Right lobe of liver (tissue), 4 donors: Measurements from ENCODE around the gene RAD9B.

Source experiments
- POLR2A ChIP-seq: fragments of 450-650 bp; IDR thresholded peaks from one replicate; pipeline ENCODE4 v1.6.1; 2017; ENCODE audit warnings: antibody characterized with exemption, mild to moderate bottlenecking
- TF ChIP-seq, protein P1 (sequence below), 4 donors: fragments of 200-600 bp in 3 of 4; fragments of 450-650 bp in 1 of 4; IDR thresholded peaks; one replicate each; pipeline versions ENCODE4 v1.5.1 to v1.8.0; 2016 to 2022; ENCODE audit warnings: antibody characterized with exemption in 4 of 4, mild to moderate bottlenecking in 2 of 4
- donor health status: DM: no; HTN: no; CAD: no.
- donor health status: DM: no; HTN: no; CAD: no.
- donor health status: DM: no; HTN: yes; CAD: no.

DNA sequence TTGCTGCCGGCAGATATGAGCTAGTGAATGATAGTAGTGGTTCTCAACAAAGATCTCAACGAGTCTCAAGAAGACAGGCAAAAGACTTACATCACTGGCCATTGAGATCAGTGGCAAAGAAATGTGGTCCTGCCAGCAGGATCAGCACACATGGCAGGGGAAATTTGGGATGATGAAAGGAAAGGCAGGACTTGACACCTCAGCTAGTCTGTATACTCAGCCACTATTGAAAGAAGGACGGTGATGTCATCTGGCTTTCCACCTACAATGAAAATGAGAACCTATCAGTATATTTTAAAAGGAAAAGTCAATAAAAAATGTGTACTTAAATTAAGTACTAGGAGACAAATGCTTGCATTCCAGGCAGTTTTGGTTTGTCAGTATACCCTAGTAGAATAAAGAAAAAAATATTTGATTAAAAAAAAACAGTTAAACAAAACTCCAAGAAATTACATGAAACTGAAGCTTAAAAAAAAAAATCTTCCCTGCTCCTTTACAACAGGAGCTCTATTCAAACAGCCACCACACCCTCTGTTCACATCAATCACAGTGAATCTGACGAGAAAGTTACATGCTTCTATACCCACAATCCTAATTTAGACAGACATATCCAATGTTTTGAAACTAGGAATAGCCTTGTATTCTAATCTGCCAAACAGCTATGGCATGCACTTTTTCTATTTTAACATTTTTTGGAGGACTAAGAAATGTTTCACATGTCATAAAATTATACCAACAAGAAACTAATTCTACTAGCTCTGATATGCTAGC is 34.9 kb downstream of the RAD9B start:
- TF ChIP-seq, protein P1, sequence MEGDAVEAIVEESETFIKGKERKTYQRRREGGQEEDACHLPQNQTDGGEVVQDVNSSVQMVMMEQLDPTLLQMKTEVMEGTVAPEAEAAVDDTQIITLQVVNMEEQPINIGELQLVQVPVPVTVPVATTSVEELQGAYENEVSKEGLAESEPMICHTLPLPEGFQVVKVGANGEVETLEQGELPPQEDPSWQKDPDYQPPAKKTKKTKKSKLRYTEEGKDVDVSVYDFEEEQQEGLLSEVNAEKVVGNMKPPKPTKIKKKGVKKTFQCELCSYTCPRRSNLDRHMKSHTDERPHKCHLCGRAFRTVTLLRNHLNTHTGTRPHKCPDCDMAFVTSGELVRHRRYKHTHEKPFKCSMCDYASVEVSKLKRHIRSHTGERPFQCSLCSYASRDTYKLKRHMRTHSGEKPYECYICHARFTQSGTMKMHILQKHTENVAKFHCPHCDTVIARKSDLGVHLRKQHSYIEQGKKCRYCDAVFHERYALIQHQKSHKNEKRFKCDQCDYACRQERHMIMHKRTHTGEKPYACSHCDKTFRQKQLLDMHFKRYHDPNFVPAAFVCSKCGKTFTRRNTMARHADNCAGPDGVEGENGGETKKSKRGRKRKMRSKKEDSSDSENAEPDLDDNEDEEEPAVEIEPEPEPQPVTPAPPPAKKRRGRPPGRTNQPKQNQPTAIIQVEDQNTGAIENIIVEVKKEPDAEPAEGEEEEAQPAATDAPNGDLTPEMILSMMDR (IDR thresholded peaks at IDR 0.05) = no peak
- no peak for TF ChIP-seq POLR2A
